AG20443 (cell line): ENCODE results near the gene ZNF280D.

Experiments
- DNase-seq: peaks from one replicate; pipeline ENCODE4 v3.0.0; 2012; ENCODE audit warnings: low spot score, mixed read lengths

The ZNF280D gene

GRCh38 chr15:56752986-56753385 is 19.7 kb upstream of the ZNF280D start:
- no peak for DNase-seq

GRCh38 chr15:56749982-56750381 is 16.7 kb upstream of the ZNF280D start:
- peak; percentile 25 for DNase-seq

GRCh38 chr15:56744701-56745683 is 11.7 kb upstream of the ZNF280D start:
- no peak for DNase-seq

- no peak for DNase-seq
Measured at GRCh38 chr15:56741541-56741940, 8.2 kb upstream of the ZNF280D start.

GRCh38 chr15:56739964-56740640 is 6.8 kb upstream of the ZNF280D start:
- no peak for DNase-seq

- no peak for DNase-seq
Measured at GRCh38 chr15:56739474-56739873, 6.2 kb upstream of the ZNF280D start.

GRCh38 chr15:56737791-56738190 is 4.5 kb upstream of the ZNF280D start:
- no peak for DNase-seq

GRCh38 chr15:56736881-56737707 is 3.8 kb upstream of the ZNF280D start:
- no peak for DNase-seq

GRCh38 chr15:56736308-56736707 is 3.0 kb upstream of the ZNF280D start:
- DNase-seq: peak; percentile 35

- DNase-seq: no peak
Measured at GRCh38 chr15:56735589-56735988, 2.3 kb upstream of the ZNF280D start.

- no peak for DNase-seq
Measured at GRCh38 chr15:56734013-56734635, 815 bp upstream of the ZNF280D start.

GRCh38 chr15:56732886-56733135 is 498 bp downstream of the ZNF280D start:
- DNase-seq: no peak

GRCh38 chr15:56732135-56732885 is 999 bp downstream of the ZNF280D start:
- DNase-seq: peak; percentile 35

- no peak for DNase-seq
Measured at GRCh38 chr15:56731548-56731947, 1.8 kb downstream of the ZNF280D start.

GRCh38 chr15:56729561-56729960 is 3.7 kb downstream of the ZNF280D start:
- no peak for DNase-seq

GRCh38 chr15:56725386-56725785 is 7.9 kb downstream of the ZNF280D start:
- DNase-seq: no peak

GRCh38 chr15:56724232-56724631 is 9.1 kb downstream of the ZNF280D start:
- DNase-seq: no peak

GRCh38 chr15:56723787-56724186 is 9.5 kb downstream of the ZNF280D start:
- no peak for DNase-seq

- peak; percentile 15 for DNase-seq
Measured at GRCh38 chr15:56719774-56720555, 13.3 kb downstream of the ZNF280D start.

- no peak for DNase-seq
Measured at GRCh38 chr15:56719021-56719612, 14.2 kb downstream of the ZNF280D start.
